Esophagus muscularis mucosa (tissue), 4 donors: ENCODE data around the gene NSMCE1.

Experiments used
- EP300 ChIP-seq: sonication (generic); formaldehyde crosslinking; IDR thresholded peaks from one replicate; pipeline ENCODE4 v1.6.1; 2017; ENCODE audit warnings: antibody characterized with exemption
- POLR2A ChIP-seq: fragments of 450-650 bp; IDR thresholded peaks from one replicate; pipeline ENCODE4 v1.6.1; 2017; ENCODE audit warnings: antibody characterized with exemption, moderate library complexity, mild to moderate bottlenecking, low read depth
- TF ChIP-seq, protein P1 (sequence below), 3 experiments: fragments of 200-600 bp in 2 of 3; fragments of 450-650 bp in 1 of 3; sonication (generic) in 2 of 3; IDR thresholded peaks; one replicate each; pipeline ENCODE4 v1.5.1; 2017 to 2019; ENCODE audit warnings: antibody characterized with exemption in 3 of 3, mild to moderate bottlenecking in 2 of 3, moderate library complexity in 1 of 3

DNA sequence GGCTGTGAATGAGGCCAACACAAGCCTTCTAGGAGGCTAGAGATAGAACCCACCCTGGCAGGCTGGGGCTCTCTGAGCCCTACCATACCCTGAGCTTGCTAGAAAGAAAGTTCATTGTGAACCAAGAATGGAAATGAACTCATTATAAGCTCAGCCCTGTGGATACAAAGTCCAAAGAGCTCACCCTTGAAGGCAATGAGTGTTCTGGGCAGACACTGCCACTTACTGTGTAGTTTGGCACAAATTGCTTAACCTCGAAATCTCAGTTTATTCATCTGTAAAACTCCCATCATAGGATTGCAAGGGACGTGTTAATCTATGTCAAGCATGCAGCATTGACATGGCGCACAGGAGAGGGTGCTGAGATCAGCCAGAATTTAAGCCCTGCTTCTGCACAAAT, 59.8 kb downstream of the NSMCE1 start:
- TF ChIP-seq EP300 (no peak), POLR2A (no peak)
- TF ChIP-seq, protein P1, sequence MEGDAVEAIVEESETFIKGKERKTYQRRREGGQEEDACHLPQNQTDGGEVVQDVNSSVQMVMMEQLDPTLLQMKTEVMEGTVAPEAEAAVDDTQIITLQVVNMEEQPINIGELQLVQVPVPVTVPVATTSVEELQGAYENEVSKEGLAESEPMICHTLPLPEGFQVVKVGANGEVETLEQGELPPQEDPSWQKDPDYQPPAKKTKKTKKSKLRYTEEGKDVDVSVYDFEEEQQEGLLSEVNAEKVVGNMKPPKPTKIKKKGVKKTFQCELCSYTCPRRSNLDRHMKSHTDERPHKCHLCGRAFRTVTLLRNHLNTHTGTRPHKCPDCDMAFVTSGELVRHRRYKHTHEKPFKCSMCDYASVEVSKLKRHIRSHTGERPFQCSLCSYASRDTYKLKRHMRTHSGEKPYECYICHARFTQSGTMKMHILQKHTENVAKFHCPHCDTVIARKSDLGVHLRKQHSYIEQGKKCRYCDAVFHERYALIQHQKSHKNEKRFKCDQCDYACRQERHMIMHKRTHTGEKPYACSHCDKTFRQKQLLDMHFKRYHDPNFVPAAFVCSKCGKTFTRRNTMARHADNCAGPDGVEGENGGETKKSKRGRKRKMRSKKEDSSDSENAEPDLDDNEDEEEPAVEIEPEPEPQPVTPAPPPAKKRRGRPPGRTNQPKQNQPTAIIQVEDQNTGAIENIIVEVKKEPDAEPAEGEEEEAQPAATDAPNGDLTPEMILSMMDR (IDR thresholded peaks at IDR 0.05): no peak
